GM19238 (cell line): ENCODE measurements around the gene OR13A1.
"Not testable (repeated sequence)": the region's sequence is repeated elsewhere in the genome, so short reads cannot be mapped to it uniquely, and the experiment has no call there.

Experiments used
- DNase-seq: peaks from one replicate; pipeline ENCODE4 v3.0.0; 2011; ENCODE audit warnings: low spot score; ENCODE audit not compliant: insufficient read length

OR13A1 gene

DNA sequence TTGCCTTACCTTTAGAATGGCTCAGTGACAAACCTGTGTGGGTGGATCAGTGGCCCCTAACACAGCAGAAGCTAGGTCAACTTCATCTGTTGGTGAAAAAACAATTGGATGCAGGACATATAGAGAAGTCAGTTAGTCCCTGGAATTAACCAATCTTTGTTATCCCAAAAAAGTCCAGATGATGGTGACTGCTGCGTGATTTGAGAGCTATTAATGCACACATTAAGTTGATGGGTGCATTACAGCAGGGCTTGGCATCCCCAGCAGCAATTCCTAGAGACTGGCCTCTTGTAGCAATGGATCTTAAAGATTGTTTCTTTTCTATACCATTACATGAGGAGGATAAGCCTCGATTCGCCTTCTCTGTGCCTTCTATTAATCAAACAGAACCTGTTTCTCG is 33.3 kb downstream of the OR13A1 start:
- DNase-seq, result no peak

DNA sequence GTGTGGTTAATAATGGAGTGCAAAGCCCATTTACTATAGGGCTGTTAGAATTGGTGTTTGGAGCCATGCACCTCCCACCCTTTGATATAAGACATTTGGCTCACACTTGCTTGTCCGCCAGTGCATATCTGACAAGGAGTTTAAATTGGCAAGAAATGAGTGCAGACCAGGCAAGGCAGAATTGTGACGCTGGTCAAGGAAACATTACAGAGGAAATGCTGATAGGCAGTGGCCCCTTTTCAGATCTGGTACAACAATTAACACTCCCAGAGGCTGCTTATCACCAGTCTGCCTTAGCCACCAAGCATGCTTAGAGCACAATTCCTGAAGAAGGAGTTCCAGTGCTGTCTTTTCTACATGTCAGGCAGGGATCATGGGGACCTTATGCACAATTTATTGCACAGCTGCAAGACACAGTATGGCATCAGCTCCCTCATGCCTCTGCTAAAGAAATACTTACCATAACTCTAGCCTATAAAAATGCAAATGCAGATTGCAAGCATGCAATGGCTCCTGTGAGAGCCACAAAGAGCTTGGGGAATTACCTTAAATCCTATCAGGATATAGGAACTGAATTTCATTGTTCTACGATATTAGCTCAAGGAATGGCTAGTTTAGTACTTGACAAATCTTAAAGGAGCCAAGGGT is 35.2 kb downstream of the OR13A1 start:
- no peak for DNase-seq

DNA sequence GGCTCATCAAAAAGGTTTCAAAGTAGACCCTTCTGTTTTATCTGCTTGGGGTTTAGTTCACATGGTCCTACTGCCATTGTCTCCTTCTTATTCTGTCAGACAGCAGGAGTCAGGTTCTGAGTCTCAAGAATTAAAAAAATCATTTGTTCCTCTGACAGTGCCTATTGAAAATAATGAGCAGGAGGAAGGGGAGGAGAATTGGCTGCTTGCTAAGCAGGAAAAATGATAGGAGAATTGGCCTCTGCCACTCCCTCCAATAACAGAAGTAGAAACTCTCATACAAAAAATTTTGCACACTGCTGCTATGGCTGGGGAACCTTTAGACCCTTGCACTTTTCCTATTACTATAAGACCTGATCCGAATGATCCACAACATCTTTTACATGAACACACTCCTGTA is 35.7 kb downstream of the OR13A1 start:
- DNase-seq, result no peak

DNA sequence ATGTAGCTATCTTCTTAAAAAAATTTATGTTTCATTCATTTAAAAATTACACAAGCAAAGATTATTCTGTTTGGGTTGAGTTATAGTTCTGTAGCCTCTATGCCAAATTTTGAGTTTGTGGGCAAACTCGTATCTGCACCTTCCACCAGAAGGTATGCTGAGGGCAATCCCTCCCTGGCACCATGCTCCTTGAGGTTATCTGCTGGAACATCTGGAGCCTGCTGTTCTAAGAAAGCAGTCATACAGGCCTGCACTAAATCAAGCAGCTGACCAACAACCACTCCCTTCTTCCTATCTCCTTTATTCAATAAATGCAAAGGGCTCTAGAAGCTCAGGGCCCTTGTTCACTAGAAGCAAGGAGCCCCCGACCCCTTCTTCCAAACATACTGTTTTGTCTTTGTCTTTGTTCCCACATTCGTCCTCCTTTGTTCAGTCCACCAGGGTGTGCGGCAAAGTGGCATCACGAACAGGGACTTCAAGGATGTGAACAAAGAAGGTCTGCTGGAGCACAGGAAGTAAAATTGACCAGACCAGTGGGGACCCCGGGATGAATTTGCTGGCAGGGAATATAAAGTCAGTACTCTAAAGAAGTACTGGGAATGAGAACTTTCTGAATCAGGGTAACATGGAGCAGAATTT is 36.4 kb downstream of the OR13A1 start:
- no peak for DNase-seq

DNA sequence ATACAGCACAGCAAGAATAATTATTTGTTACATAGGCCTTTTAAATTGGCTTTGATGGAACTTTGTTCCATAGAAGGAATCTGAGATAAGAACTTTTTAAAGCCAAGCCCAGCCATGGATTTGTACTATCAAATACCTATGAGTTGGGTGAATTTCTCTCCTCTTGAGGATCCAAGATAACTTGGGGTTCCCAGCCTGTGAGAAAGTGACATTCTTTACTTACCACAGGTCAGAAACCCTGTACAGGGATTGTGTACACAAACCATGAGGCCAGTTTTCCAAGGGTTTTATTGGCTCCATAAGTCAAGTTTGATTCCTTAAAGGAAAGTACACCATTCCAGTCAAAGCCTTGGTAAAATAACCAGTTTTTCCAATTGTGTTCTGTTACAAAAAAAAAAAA is 39.3 kb downstream of the OR13A1 start:
- DNase-seq, result not testable (repeated sequence)

DNA sequence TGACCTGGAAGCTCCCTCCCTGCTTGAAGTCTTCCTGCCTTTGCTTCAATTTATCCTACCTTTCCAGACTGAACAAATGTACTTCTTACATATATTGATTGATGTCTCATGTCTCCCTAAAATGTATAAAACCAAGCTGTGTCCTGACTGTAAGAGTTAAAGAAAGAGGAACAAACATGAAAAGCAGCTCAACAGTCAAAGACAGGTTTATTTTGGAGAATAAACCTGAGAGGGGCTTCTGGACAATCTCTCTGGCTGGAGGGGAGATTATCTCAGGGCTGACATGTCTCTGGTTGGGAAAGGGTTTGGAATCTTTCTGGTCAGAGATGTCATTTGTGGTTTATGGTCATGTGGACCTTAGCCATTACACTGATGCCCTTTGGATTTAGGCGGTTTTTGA is 41.0 kb downstream of the OR13A1 start:
- no peak for DNase-seq

DNA sequence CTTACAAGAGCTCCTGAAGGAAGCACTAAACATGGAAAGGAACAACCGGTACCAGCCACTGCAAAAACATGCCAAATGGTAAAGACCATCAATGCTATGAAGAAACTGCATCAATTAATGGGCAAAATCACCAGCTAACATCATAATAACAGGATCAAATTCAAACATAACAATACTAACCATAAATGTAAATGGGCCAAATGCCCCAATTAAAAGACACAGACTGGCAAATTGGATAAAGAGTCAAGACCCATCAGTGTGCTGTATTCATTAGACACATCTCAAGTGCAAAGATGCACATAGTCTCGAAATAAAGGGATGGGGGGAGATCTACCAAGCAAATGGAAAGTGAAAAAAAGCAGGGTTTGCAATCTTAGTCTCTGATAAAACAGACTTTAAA is 47.6 kb downstream of the OR13A1 start:
- DNase-seq, result not testable (repeated sequence)

DNA sequence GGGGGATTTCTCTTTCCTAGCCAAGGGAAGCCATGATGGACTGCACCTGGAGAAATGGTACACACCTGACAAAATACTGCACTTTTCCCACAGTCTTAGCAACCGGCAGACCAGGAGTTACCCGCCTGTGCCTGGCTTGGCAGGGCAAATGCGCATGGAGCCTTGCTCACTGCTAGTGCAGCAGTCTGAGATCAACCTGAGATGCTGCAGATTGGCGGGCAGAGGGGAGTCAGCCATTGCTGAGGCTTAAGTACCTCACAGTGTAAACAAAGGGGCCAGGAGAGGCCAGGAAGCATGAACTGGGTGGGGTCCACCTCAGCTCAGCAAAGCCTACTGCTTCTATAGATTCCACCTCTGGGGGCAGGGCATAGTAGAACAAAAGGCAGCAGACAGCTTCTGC is 49.4 kb downstream of the OR13A1 start:
- no peak for DNase-seq

DNA sequence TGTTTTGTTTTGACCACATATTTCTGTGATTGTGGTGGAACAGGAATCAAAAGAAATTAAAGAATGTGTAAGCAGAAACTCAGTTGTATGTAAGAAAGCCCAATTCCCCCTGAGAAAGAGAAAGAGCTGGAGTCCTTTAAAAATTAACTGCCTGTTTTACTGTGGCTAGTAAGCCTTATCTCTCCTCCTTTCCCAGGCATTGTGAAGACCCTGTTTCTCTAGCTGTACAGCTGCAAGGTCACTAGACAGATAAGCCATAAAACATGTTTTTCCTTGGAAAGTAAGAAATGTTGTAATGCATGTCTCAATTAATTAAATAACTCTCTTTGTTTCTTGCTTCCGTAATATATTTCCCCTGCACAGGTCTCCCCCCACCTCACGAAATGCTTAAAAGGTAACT is 53.5 kb downstream of the OR13A1 start:
- no peak for DNase-seq

DNA sequence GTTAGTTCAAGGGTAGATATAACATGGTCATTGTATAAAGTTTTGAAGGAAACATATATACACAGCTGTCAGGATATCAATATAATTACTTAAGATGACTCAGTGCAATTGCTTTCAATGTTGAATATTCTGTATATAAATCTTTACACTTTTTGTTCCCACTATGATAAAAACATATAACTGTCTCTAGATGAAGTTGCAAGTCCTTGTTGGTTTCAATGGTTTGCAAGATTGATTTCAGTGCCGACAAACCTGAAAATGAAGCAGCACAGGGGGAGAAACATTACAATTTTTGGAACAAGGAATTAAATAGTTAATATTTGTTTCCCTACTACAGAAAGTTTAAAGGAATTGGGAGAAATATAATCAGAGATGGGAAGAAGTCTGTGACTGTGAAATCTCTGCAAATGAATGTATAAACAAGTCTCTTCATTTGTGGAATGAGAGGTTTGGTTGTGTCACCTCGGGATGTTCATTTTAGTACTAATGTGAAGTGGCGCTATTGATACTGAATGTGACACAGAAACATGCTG is 54.1 kb downstream of the OR13A1 start:
- no peak for DNase-seq

DNA sequence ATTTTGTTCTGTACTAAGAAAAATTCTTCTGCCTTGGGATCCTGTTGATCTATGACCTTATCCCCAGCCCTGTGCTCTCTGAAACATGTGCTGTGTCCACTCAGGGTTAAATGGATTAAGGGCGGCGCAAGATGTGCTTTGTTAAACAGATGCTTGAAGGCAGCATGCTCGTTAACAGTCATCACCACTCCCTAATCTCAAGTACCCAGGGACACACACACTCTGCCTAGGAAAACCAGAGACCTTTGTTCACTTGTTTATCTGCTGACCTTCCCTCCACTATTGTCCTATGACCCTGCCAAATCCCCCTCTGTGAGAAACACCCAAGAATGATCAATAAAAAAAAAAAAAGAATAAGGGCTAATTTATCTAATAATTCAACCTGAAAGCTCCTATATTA is 54.8 kb downstream of the OR13A1 start:
- not testable (repeated sequence) for DNase-seq

DNA sequence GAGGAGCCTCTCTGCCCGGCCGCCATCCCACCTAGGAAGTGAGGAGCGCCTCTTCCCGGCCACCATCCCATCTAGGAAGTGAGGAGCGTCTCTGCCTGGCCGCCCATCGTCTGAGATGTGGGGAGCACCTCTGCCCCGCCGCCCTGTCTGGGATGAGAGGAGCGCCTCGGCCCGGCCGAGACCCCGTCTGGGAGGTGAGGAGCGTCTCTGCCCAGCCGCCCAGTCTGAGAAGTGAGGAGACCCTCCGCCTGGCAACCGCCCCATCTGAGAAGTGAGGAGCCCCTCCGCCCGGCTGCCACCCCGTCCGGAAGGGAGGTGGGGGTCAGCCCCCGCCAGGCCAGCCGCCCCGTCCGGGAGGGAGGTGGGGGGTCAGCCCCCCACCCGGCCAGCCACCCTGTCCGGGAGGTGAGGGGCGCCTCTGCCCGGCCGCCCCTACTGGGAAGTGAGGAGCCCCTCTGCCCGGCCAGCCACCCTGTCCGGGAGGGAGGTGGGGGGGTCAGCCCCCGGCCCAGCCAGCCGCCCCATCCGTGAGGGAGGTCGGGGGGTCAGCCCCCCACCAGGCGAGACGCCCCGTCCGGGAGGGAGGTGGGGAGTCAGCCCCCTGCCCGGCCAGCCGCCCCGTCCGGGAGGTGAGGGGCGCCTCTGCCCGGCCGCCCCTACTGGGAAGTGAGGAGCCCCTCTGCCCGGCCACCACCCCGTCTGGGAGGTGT is 55.5 kb downstream of the OR13A1 start:
- DNase-seq, result not testable (repeated sequence)

DNA sequence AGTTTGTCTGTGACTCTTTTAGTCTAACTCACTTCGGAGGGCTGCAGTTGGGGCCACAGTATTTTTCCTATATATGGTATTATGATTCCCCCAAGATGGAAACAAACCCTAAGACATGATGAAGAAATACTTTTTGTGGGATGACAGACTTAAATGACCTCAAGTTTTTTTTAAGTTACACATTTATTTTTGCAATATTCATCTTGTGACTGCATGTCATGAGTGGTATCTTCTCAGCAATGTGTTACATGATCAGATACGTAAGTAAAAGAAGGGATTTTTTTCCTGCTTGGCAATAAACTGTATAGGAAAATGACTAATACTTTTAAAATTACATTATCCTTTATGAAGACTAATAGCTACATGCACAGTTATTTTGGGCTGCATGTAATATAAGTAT is 57.8 kb downstream of the OR13A1 start:
- DNase-seq, result no peak

DNA sequence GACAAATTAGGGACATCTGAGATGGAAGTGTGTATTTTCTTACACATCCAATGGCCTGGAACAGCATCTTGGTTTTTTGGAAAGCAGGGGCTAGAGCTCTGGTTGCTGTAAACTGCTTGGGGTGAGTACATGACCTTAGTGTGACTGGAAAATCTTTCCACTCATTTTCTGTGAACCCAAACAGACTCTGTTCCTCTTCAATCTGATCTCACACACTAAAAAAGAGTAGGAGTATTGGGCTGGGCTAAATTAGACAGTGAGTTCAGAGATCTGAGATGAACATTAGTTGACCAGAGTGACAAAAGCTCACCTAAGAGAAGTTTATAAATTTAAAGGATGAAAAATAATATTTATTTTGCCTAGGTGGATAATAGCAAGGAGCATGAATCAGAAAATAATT is 59.2 kb downstream of the OR13A1 start:
- no peak for DNase-seq

DNA sequence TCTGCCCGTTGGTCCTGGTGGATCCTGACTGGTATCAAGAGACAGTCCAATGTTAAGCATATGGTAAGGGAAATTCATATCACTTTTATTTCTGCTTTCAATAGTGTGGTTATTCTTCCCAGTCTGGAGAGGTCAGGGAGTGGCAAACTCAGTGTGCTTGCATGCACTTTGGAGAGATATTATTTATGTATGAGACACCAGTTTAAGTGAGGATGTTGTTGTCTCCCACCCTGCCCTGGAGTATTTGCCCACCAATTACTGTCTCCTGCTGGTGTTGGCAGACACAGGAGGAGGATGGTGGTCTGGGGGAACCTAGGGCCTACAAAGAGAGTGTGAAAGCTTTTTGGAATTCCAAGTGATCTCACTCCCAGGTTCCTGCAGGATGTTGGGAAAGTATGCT is 59.7 kb downstream of the OR13A1 start:
- no peak for DNase-seq

DNA sequence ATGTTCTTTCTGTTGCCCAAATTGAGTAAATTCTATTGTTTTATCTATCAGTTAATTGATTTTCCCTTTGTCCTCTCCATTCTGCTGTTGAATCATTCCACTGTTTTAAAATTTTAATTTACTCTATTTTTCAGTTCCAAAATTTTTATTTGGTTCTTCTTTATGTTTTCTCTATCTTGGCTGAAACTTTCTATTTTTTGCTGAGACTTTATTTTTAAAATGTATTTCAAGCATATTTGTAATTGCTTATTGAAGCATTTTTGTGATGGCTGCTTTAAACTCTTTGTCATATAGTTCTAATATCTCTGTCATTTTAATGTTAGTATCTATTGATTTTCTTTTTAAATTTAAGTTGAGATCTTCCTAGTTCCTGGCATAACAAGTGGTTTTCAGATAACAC is 60.5 kb downstream of the OR13A1 start:
- no peak for DNase-seq

DNA sequence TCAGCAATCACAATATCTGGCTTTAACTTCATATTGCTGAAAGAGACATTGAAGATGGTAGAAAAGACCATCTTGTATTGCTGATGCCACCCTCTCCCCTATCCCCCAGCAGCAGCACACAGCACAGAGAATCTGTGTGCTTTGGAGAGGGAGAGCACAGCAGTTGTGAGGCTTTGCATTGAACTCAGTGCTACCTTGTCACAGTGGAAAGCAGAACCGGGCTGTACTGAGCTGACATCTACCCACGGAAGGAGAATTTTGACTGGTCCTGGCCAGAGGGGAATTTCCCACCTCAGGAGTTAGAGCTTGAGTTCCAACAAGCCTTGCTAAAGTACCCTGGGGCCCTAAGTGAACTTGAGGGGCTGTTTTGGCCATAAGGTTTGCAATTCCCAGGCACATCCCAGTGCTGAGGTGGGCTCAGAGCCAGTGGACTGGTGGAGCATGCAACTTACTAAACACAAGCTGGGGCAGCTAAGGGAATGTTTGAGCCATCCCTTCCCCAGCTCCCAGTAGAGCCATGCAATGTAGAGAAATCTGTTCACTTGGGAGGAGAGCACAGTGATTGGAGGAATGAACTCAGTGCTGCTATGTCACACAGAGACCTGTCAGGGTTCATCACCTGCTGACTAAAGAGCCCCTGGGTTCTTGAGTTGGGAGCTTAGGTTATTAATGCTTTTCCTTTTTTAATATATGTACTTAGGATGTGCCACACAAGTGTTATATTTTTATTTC is 62.1 kb downstream of the OR13A1 start:
- DNase-seq, result peak; percentile 18
